Heart left ventricle (tissue), 16 donors: ENCODE data around the gene PRKACA. TPM values are rescaled to one million over a fixed set of nuclear protein-coding genes. Genes with fewer than 3 reads are reported as not detected.

Experiments
- ATAC-seq, 4 donors: fragments of 200-7000 bp; cut with Tn5 transposase; one replicate each; pipeline ENCODE4 v1.9.1; 2020 to 2022; ENCODE audit warnings: moderate library complexity in 4 of 4, mild to moderate bottlenecking in 3 of 4, moderate number of reproducible peaks in 1 of 4
- DNase-seq, 5 donors: peaks; one replicate each; pipeline ENCODE4 v3.0.0-alpha.2; 2020
- H3K27ac ChIP-seq, 12 donors: fragments of 200-600 bp; sonication (generic) in 4 of 12; one replicate each; pipeline versions ENCODE4 v1.5.0 to v1.8.0; 2016 to 2022; ENCODE audit warnings: mild to moderate bottlenecking in 2 of 12
- H3K27me3 ChIP-seq, 9 donors: fragments of 200-600 bp; sonication (generic) in 2 of 9; one replicate each; pipeline versions ENCODE4 v1.5.1 to v1.8.0; 2016 to 2022; ENCODE audit warnings: mild to moderate bottlenecking in 3 of 9
- H3K36me3 ChIP-seq, 9 donors: fragments of 200-600 bp; sonication (generic) in 2 of 9; one replicate each; pipeline versions ENCODE4 v1.5.0 to v1.8.0; 2018 to 2022; ENCODE audit warnings: mild to moderate bottlenecking in 2 of 9
- H3K4me1 ChIP-seq, 12 donors: fragments of 200-600 bp; sonication (generic) in 4 of 12; one replicate each; pipeline versions ENCODE4 v1.5.0 to v1.8.0; 2016 to 2022; ENCODE audit warnings: mild to moderate bottlenecking in 3 of 12
- H3K4me3 ChIP-seq, 12 donors: fragments of 200-600 bp; sonication (generic) in 4 of 12; one replicate each; pipeline versions ENCODE4 v1.5.0 to v1.8.0; 2017 to 2022; ENCODE audit warnings: mild to moderate bottlenecking in 9 of 12, moderate library complexity in 4 of 12
- H3K9me3 ChIP-seq, 12 donors: fragments of 200-600 bp; sonication (generic) in 4 of 12; one replicate each; pipeline versions ENCODE4 v1.5.0 to v1.8.0; 2016 to 2022; ENCODE audit warnings: mild to moderate bottlenecking in 1 of 12
- POLR2A ChIP-seq, 2 donors: fragments of 450-650 bp; IDR thresholded peaks; one replicate each; pipeline ENCODE4 v1.6.1; 2017; ENCODE audit warnings: antibody characterized with exemption in 2 of 2, mild to moderate bottlenecking in 2 of 2, moderate library complexity in 2 of 2
- WGBS, 4 donors: extraction: QIAGEN DNeasy Blood & Tissue Kit in 2 of 4; methylation state at CpG; one replicate each; pipeline versions ENCODE4 v1.1.5 to v1.1.7; 2013 to 2018; 5-methylcytosine and 5-hydroxymethylcytosine counted together
- intact Hi-C, 10 donors: fragments of 100-400 bp; cut with DNase I; formaldehyde crosslinking; loops; one replicate each; pipeline versions ENCODE4 v1.11.1 to v1.14.2; 2022
- polyA plus RNA-seq, 2 donors: library from polyadenylated mRNA; stranded (reverse); fragments of 200-250 nt; gene quantifications; one replicate each; pipeline ENCODE4 v1.2.3, GENCODE V29; 2013
- total RNA-seq, 9 donors: library from RNA; depleted of rRNA in 2 of 9; stranded (reverse); fragments of >200 nt in 2 of 9; fragmentation: NEBNext Ultra II Directional in 3 of 9; extraction: Animal tissue kit (Norgen Biotek cat#: 25700) in 3 of 9; gene quantifications; one replicate each; pipeline versions ENCODE4 v1.1.0 to v1.2.4, GENCODE V29; 2016 to 2023
- TF ChIP-seq, protein P1 (sequence below), 12 donors: fragments of 200-600 bp; sonication (generic) in 4 of 12; IDR thresholded peaks; one replicate each; pipeline versions ENCODE4 v1.5.0 to v1.8.0; 2018 to 2022; ENCODE audit warnings: antibody characterized with exemption in 12 of 12, mild to moderate bottlenecking in 5 of 12
- donor health status: ischemic (EF 13 %, LVEDD 7.1; RV severe dilation, severe dysfunction).
- donor health status: healthy with polysubstance abuse.
- donor health status: DM: no; HTN: yes; CAD: no.
- donor health status: DM: no; HTN: no; CAD: no.
- donor health status: ischemic (EF 25% LVEDD 6.9; RV normal size, moderate dysfunction).
- donor health status: ischemic (EF 25% LVEDD 5.7; RV mildly dilated, moderate dysfunction).
- donor health status: healthy.
- donor health status: DM: yes; HTN: yes; CAD: no.
- donor health status: ischemic (EF 35%, LVEDD 5.7; RV mildly dilated, moderate dysfunction).
- donor health status: nonischemic (EF 11% LVEDD 7.7; RV severe dilation, severe dysfunction).
- donor health status: DM: yes; HTN: yes; CAD: no.
- donor health status: PGD.
- donor health status: ischemic (EF 29% LVEDD 5.4; RV normal size, mild dysfunction).
- donor health status: nonischemic (EF 23%, LVEDD 6.1; RV moderate dilation, normal function).

PRKACA gene
- total and polyA plus RNA-seq, 11 donors = 216 to 554 (median 454) TPM

DNA sequence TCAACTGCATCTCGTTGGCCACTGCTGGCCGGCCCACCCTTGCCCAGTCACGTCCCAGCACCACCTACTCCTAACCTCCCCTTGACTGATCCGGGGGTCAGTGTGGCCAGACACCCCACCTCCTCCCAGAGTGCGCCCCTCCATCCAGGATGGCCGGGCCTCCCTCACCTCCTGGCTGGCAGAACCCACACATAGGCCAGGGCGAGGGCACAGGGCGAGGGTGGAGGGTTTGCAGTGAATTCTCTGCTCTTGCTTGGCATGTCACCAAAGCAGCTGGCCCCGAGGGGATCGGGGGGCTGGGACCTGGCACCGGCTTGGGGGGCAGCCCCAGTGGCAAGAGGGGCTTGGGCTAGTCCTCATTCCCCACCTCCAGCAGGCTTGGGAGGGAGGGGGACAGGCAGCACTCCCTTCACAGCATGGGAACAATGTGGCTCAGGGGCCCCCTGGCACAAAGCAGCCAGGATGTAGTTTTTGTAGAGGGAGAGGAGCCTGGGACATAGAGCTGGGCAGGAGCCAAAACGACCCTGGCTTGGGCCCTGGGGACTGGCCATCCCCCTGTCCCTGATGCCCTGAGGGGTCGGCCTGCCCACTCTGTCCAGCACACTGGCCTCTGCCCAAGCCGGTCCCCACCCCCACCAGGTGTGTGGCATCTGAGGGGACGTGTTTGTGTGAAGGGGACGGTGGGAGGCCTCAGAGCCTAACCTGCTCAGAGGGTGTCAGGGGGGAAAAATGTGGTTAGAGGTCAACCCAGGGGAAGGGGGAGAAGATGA lies 47.3 kb upstream of the PRKACA start:
- Histone ChIP-seq H3K4me3 (no peak overlapping the region), H3K36me3 (peaks cover 0 to 14% (median under 1%) of the 10 kb centered on the region in 9 donors), H3K4me1 (peaks cover 0 to 23% (median 13%) of the 10 kb centered on the region in 12 donors), H3K27me3 (no peaks in the 10 kb centered on the region), H3K27ac (no peak overlapping the region), H3K9me3 (no peaks in the 10 kb centered on the region)
- 80 to 84% (median 82%) methylated on average over 7 to 16 of the region's 16 CpGs for WGBS, 4 donors
- ATAC-seq (no peak), DNase-seq (no peak)
- TF ChIP-seq POLR2A (IDR thresholded peaks at IDR 0.05) = no peak
- intact Hi-C loops = no loop called here

DNA sequence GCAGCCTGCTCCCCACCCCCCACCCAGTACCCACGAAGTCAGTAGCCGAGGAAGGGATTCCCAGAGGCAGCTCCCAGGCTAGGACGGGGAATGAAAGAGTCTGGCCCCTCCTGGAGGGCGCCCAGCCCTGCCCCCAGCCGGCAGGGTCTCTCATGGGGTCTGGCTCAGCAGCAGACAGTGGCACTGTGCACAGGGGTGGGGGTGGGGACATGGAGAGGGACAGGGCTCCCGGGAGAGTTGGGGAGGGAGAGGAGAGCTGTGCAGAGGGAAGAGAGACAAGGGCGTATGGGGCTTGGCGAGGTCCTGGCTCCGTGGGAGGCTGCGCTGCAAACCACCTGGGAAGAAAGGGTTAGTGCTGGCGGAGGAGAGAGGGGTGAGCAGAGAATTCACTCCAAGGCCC lies 46.5 kb upstream of the PRKACA start:
- ATAC-seq (no peak), DNase-seq (no peak)
- peaks cover 0 to 12% (median 0%) of the 10 kb centered on the region in 9 donors for H3K36me3 ChIP-seq
- TF ChIP-seq POLR2A (IDR thresholded peaks at IDR 0.05) = no peak
- TF ChIP-seq, protein P1, sequence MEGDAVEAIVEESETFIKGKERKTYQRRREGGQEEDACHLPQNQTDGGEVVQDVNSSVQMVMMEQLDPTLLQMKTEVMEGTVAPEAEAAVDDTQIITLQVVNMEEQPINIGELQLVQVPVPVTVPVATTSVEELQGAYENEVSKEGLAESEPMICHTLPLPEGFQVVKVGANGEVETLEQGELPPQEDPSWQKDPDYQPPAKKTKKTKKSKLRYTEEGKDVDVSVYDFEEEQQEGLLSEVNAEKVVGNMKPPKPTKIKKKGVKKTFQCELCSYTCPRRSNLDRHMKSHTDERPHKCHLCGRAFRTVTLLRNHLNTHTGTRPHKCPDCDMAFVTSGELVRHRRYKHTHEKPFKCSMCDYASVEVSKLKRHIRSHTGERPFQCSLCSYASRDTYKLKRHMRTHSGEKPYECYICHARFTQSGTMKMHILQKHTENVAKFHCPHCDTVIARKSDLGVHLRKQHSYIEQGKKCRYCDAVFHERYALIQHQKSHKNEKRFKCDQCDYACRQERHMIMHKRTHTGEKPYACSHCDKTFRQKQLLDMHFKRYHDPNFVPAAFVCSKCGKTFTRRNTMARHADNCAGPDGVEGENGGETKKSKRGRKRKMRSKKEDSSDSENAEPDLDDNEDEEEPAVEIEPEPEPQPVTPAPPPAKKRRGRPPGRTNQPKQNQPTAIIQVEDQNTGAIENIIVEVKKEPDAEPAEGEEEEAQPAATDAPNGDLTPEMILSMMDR (IDR thresholded peaks at IDR 0.05) = no peak
- 68 to 83% (median 78%) methylated on average over 9 to 11 of the region's 11 CpGs for WGBS, 4 donors
- no peak overlapping the region for H3K4me3 ChIP-seq
- intact Hi-C loops = no loop called here
- H3K27me3 ChIP-seq = no peaks in the 10 kb centered on the region
- H3K27ac ChIP-seq = no peak overlapping the region
- H3K9me3 ChIP-seq = no peaks in the 10 kb centered on the region
- peaks cover 0 to 23% (median 13%) of the 10 kb centered on the region in 12 donors for H3K4me1 ChIP-seq

DNA sequence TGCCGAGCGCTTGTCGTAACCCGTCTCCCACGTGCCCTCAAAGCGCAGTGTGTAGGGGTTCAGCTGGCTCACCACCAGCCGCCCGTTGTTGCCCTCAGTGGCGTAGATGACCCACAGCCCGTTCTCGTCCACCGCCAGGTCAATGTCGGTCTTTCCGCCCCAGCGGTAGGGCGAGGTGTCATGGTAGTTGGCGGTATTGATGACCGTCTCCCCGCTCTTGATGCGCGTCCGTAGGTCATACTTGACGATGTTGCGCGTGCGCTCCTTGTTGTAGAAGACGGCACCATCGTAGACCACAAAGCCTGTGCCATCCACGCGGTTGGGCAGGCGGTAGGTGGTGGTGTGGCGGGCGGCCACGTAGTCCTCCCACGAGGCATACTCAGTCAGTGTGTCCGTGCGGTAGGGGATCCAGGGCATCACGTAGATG lies 45.3 kb upstream of the PRKACA start:
- no peak for TF ChIP-seq POLR2A (IDR thresholded peaks at IDR 0.05)
- TF ChIP-seq, protein P1 (IDR thresholded peaks at IDR 0.05) = no peak
- DNase-seq = no peak
- Histone ChIP-seq H3K9me3 (no peaks in the 10 kb centered on the region), H3K4me3 (no peak overlapping the region), H3K36me3 (peaks cover 0 to 22% (median 5%) of the 10 kb centered on the region in 9 donors), H3K27ac (no peak overlapping the region), H3K4me1 (peaks cover 0 to 21% (median 13%) of the 10 kb centered on the region in 12 donors), H3K27me3 (no peaks in the 10 kb centered on the region)
- no peak for ATAC-seq
- 97 to 98% (median 98%) methylated on average over 38 of the region's 38 CpGs for WGBS, 4 donors
- intact Hi-C loops = no loop called here

DNA sequence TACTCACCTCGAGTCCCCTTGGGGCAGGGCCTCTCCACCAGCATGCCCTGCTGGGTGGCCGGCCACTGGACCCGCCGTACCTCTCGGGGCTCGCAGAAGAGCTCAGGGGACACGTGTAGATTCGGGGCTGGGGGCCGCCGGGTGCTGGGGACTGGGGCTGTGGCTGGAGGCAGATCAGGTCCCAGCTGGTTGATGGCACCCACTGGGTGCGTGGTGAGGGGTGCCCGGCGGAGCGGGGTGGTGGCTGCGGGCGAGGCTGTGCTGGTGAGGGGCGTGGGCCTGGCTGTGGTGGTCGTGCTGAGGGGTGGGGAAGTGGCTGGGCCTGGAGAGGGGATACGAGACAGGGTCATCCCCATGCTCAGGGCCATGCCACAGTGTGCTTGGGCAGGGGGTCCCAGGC lies 43.7 kb upstream of the PRKACA start:
- peaks cover 0 to 37% (median 19%) of the 10 kb centered on the region in 9 donors for H3K36me3 ChIP-seq
- no peak for TF ChIP-seq POLR2A (IDR thresholded peaks at IDR 0.05)
- TF ChIP-seq, protein P1 (IDR thresholded peaks at IDR 0.05) = no peak

More for the DNA sequence above, 43.7 kb upstream of the PRKACA start:
- no peak overlapping the region for H3K4me3 ChIP-seq
- no peaks in the 10 kb centered on the region for H3K27me3 ChIP-seq
- ATAC-seq (no peak), DNase-seq (no peak)
- intact Hi-C loops = no loop called here
- 80 to 96% (median 95%) methylated on average over 1 to 19 of the region's 19 CpGs for WGBS, 4 donors
- no peak overlapping the region for H3K27ac ChIP-seq
- no peaks in the 10 kb centered on the region for H3K9me3 ChIP-seq
- peaks cover 0 to 5% (median under 1%) of the 10 kb centered on the region in 12 donors for H3K4me1 ChIP-seq
